Tibial artery (tissue), 4 donors: ENCODE data around the gene PLSCR5.

ENCODE experiments used
- DNase-seq, 2 donors: peaks; one replicate each; pipeline ENCODE4 v3.0.0-alpha.2; 2019
- H3K27ac ChIP-seq, 2 donors: fragments of 200-600 bp; sonication (generic) in 1 of 2; 1 replicate in 1 of 2; 2 replicates in 1 of 2; pipeline ENCODE4 v1.5.1; 2018 to 2019; ENCODE audit warnings: mild to moderate bottlenecking in 1 of 2
- H3K27me3 ChIP-seq, 2 donors: fragments of 200-600 bp; sonication (generic) in 1 of 2; one replicate each; pipeline versions ENCODE4 v1.5.1 to v1.6.0; 2016 to 2019
- H3K36me3 ChIP-seq, 3 donors: fragments of 200-600 bp; sonication (generic) in 2 of 3; one replicate each; pipeline ENCODE4 v1.5.1; 2016 to 2019; ENCODE audit warnings: mild to moderate bottlenecking in 2 of 3
- H3K4me1 ChIP-seq, 4 donors: fragments of 200-600 bp; sonication (generic) in 2 of 4; 1 replicate in 3 of 4; 2 replicates in 1 of 4; pipeline ENCODE4 v1.5.1; 2016 to 2019
- H3K4me3 ChIP-seq, 2 donors: fragments of 200-600 bp; sonication (generic) in 1 of 2; 1 replicate in 1 of 2; 2 replicates in 1 of 2; pipeline ENCODE4 v1.5.1; 2018 to 2019; ENCODE audit warnings: mild to moderate bottlenecking in 2 of 2
- H3K9me3 ChIP-seq, 3 donors: fragments of 200-600 bp; sonication (generic) in 1 of 3; one replicate each; pipeline ENCODE4 v1.5.1; 2016 to 2019
- intact Hi-C: fragments of 100-400 bp; cut with DNase I; formaldehyde crosslinking; loops from one replicate; pipeline ENCODE4 v1.15.0; 2023; ENCODE audit warnings: low total_unique reads
- TF ChIP-seq, protein P1 (sequence below), 2 experiments: fragments of 200-600 bp in 1 of 2; fragments of 450-650 bp in 1 of 2; IDR thresholded peaks; one replicate each; pipeline ENCODE4 v1.5.1; 2017 to 2019; ENCODE audit warnings: antibody characterized with exemption in 2 of 2, mild to moderate bottlenecking in 1 of 2, moderate library complexity in 1 of 2

PLSCR5 gene

DNA sequence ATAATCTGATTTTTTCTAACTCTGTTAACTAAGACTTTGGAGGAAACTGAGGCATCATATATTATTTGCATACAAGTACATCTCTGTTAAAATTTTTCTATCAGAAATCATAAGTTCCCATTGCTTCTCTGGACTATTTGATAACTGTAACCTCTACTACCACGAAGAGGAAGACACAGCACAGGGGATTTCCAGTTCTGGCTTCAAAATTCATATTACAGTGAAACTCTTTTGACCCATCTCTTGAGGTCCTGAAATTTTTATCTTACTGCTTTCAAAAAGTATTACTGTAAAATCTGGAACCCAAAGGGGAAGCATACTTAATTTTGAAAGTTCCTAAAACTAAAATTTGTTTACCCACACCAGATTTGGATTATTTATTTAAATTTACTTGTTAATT is 64.9 kb downstream of the PLSCR5 start:
- H3K27me3 ChIP-seq: no peaks in the 10 kb centered on the region
- H3K4me3 ChIP-seq: no peak overlapping the region
- H3K36me3 ChIP-seq: no peaks in the 10 kb centered on the region
- DNase-seq: no peak
- H3K4me1 ChIP-seq: peaks cover 0 to 59% (median 16%) of the 10 kb centered on the region in 4 donors
- TF ChIP-seq, protein P1, sequence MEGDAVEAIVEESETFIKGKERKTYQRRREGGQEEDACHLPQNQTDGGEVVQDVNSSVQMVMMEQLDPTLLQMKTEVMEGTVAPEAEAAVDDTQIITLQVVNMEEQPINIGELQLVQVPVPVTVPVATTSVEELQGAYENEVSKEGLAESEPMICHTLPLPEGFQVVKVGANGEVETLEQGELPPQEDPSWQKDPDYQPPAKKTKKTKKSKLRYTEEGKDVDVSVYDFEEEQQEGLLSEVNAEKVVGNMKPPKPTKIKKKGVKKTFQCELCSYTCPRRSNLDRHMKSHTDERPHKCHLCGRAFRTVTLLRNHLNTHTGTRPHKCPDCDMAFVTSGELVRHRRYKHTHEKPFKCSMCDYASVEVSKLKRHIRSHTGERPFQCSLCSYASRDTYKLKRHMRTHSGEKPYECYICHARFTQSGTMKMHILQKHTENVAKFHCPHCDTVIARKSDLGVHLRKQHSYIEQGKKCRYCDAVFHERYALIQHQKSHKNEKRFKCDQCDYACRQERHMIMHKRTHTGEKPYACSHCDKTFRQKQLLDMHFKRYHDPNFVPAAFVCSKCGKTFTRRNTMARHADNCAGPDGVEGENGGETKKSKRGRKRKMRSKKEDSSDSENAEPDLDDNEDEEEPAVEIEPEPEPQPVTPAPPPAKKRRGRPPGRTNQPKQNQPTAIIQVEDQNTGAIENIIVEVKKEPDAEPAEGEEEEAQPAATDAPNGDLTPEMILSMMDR (IDR thresholded peaks at IDR 0.05): no peak
- intact Hi-C loops: no loop called here
- H3K9me3 ChIP-seq: no peaks in the 10 kb centered on the region
- peak overlapping the region in 1 of 2 donors; percentile 15 for H3K27ac ChIP-seq

- H3K4me3 ChIP-seq: no peak overlapping the region
Observed at GRCh38 chr3:146539315-146539714, 65.8 kb downstream of the PLSCR5 start.

GRCh38 chr3:146537603-146538002 is 67.5 kb downstream of the PLSCR5 start:
- peaks cover 2 to 3% (median 3%) of the 10 kb centered on the region in 3 donors for H3K36me3 ChIP-seq
- no peaks in the 10 kb centered on the region for H3K9me3 ChIP-seq
- TF ChIP-seq, protein P1 (IDR thresholded peaks at IDR 0.05): no peak
- peaks cover 0 to 47% (median 13%) of the 10 kb centered on the region in 4 donors for H3K4me1 ChIP-seq
- no peak overlapping the region for H3K27ac ChIP-seq
- H3K27me3 ChIP-seq: no peaks in the 10 kb centered on the region
- intact Hi-C loops: no loop called here
- H3K4me3 ChIP-seq: no peak overlapping the region
- DNase-seq: no peak

More at GRCh38 chr3:146539315-146539714, 65.8 kb downstream of the PLSCR5 start:
- TF ChIP-seq, protein P1 (IDR thresholded peaks at IDR 0.05): no peak
- Histone ChIP-seq H3K4me1 (peaks cover 0 to 56% (median 15%) of the 10 kb centered on the region in 4 donors), H3K36me3 (no peaks in the 10 kb centered on the region), H3K27me3 (no peaks in the 10 kb centered on the region), H3K9me3 (no peaks in the 10 kb centered on the region), H3K27ac (no peak overlapping the region)
- intact Hi-C loops: no loop called here
- no peak for DNase-seq

DNA sequence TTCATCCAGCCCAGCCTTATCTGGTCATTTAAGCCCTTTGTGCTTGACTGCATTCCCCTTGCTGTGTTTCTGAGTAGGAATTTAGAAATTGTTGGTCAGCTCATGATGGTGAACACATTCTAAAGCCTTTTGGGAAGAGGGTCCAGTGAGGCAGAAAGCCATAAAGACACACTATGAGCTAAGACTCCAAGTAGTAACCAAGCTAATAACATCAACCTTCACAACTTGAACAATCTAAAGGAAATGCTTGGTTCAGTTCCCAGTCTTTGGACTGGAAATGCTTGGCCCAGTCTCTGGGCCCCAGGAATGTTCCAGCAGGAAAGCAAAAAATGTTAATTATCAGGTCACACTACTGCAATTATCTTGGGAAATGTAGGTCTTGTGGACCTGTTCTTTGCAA is 68.5 kb downstream of the PLSCR5 start:
- TF ChIP-seq, protein P1 (IDR thresholded peaks at IDR 0.05): no peak
- Histone ChIP-seq H3K27ac (peak overlapping the region in 1 of 2 donors; percentile 42), H3K4me1 (peaks cover 0 to 38% (median 9%) of the 10 kb centered on the region in 4 donors), H3K27me3 (no peaks in the 10 kb centered on the region), H3K4me3 (no peak overlapping the region), H3K36me3 (peaks cover 7 to 9% (median 8%) of the 10 kb centered on the region in 3 donors), H3K9me3 (no peaks in the 10 kb centered on the region)
- intact Hi-C loops: no loop called here
- DNase-seq: no peak
